ENCODE results near the gene CNTNAP4.

DNA sequence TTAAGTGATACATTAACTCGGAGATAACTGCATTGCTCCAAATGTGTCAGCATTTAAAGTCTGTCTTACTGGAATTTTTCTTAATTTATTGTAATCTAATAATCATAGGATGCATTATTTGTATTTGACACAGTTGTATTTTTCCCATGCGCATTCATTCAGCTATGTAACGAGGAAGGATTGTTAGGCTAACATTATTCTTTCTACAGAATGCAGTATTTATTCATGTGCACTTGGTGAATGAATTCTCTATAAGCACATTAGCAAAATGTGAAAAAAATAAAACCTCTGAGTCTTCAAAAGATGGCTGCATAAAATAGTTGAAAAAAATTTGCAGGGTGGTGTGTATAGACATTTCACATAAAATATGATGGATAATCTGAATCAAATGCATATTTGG, 168.6 kb downstream of the CNTNAP4 start:
- TF ChIP-seq POLR2AphosphoS5 (IDR thresholded peaks at IDR 0.05; ENCODE audit: low read depth, low read length), result no peak
- TF ChIP-seq POLR2A (IDR thresholded peaks at IDR 0.05; ENCODE audit: low read depth, low read length), result no peak
- TF ChIP-seq TAF1 (IDR thresholded peaks at IDR 0.05; ENCODE audit: borderline replicate concordance, low read depth, low read length), result no peak
